Thyroid gland (tissue), 4 donors: Measurements from ENCODE around the gene NFE2L2. TPM values are rescaled to one million over a fixed set of nuclear protein-coding genes. Genes with fewer than 3 reads are reported as not detected.
"Not testable (repeated sequence)": the region's sequence is repeated elsewhere in the genome, so short reads cannot be mapped to it uniquely, and the experiment has no call there.

Experiments used
- DNase-seq, 2 donors: peaks; one replicate each; pipeline ENCODE4 v3.0.0-alpha.2; 2019
- H3K27ac ChIP-seq, 3 donors: fragments of 200-600 bp; sonication (generic); 1 replicate in 2 of 3; 2 replicates in 1 of 3; pipeline ENCODE4 v1.5.1; 2016 to 2019; ENCODE audit warnings: mild to moderate bottlenecking in 1 of 3, moderate library complexity in 1 of 3
- H3K27me3 ChIP-seq: fragments of 200-600 bp; sonication (generic); one replicate; pipeline ENCODE4 v1.5.1; 2019
- H3K36me3 ChIP-seq, 2 donors: fragments of 200-600 bp; sonication (generic); one replicate each; pipeline ENCODE4 v1.5.1; 2016 to 2019
- H3K4me1 ChIP-seq, 2 donors: fragments of 200-600 bp; sonication (generic); one replicate each; pipeline ENCODE4 v1.5.1; 2017 to 2019
- H3K4me3 ChIP-seq, 3 donors: fragments of 200-600 bp; sonication (generic); replicated peaks in 1 of 3; 1 replicate in 2 of 3; 2 replicates in 1 of 3; pipeline ENCODE4 v1.5.1; 2016; ENCODE audit warnings: mild to moderate bottlenecking in 1 of 3
- H3K9me3 ChIP-seq: fragments of 200-600 bp; sonication (generic); one replicate; pipeline ENCODE4 v1.5.1; 2017
- CTCF ChIP-seq, 6 experiments: fragments of 200-600 bp in 3 of 6; fragments of 450-650 bp in 3 of 6; sonication (generic) in 3 of 6; IDR thresholded peaks; one replicate each; pipeline ENCODE4 v1.5.1; 2016 to 2019; ENCODE audit warnings: antibody characterized with exemption in 6 of 6, mild to moderate bottlenecking in 2 of 6, inconsistent platforms in 1 of 6, moderate library complexity in 1 of 6
- POLR2A ChIP-seq, 2 donors: fragments of 450-650 bp; IDR thresholded peaks; one replicate each; pipeline ENCODE4 v1.6.1; 2017; ENCODE audit warnings: antibody characterized with exemption in 2 of 2, mild to moderate bottlenecking in 2 of 2, moderate library complexity in 1 of 2
- WGBS, 2 donors: methylation state at CpG; one replicate each; pipeline ENCODE4 v1.1.5; 2017; 5-methylcytosine and 5-hydroxymethylcytosine counted together
- intact Hi-C: fragments of 100-400 bp; cut with DNase I; formaldehyde crosslinking; loops from one replicate; pipeline ENCODE4 v1.15.1; 2023
- total RNA-seq, 4 donors: library from RNA; depleted of rRNA; stranded (reverse); fragments of >200 nt; gene quantifications; one replicate each; pipeline ENCODE4 v1.2.3, GENCODE V29; 2016

The NFE2L2 gene
- total RNA-seq, 4 donors from 2014 or later, result 139 to 157 (median 144) TPM

GRCh38 chr2:177190941-177191340 is 73.6 kb downstream of the NFE2L2 start:
- TF ChIP-seq POLR2A (IDR thresholded peaks at IDR 0.05), result no peak
- TF ChIP-seq CTCF (IDR thresholded peaks at IDR 0.05), result no peak
- H3K27ac ChIP-seq, result no peak overlapping the region
- H3K36me3 ChIP-seq, result no peaks in the 10 kb centered on the region
- no peaks in the 10 kb centered on the region for H3K4me1 ChIP-seq
- no peaks in the 10 kb centered on the region for H3K27me3 ChIP-seq
- no peak overlapping the region for H3K4me3 ChIP-seq
- DNase-seq, result no peak
- intact Hi-C loops, result no loop called here
- H3K9me3 ChIP-seq, result no peaks in the 10 kb centered on the region
- 92 to 98% methylated on average over 1 of the region's 1 CpG for WGBS, 2 donors

GRCh38 chr2:177188482-177189469 is 75.8 kb downstream of the NFE2L2 start:
- H3K4me3 ChIP-seq, result no peak overlapping the region
- H3K9me3 ChIP-seq, result no peaks in the 10 kb centered on the region
- WGBS, 2 donors, result 95 to 96% methylated on average over 7 of the region's 7 CpGs
- intact Hi-C loops, result no loop called here
- H3K4me1 ChIP-seq, result no peaks in the 10 kb centered on the region
- H3K27ac ChIP-seq, result no peak overlapping the region
- H3K27me3 ChIP-seq, result no peaks in the 10 kb centered on the region
- DNase-seq, result no peak
- TF ChIP-seq CTCF (IDR thresholded peaks at IDR 0.05), result no peak
- no peaks in the 10 kb centered on the region for H3K36me3 ChIP-seq

- intact Hi-C loops, result no loop called here
- H3K36me3 ChIP-seq, result no peaks in the 10 kb centered on the region
- no peaks in the 10 kb centered on the region for H3K27me3 ChIP-seq
- H3K27ac ChIP-seq, result no peak overlapping the region
- no peak for DNase-seq
- no peaks in the 10 kb centered on the region for H3K4me1 ChIP-seq
- 66 to 72% methylated on average over 8 of the region's 8 CpGs for WGBS, 2 donors
- no peak for TF ChIP-seq POLR2A (IDR thresholded peaks at IDR 0.05)
- TF ChIP-seq CTCF (IDR thresholded peaks at IDR 0.05), result no peak
- no peaks in the 10 kb centered on the region for H3K9me3 ChIP-seq
- no peak overlapping the region for H3K4me3 ChIP-seq
These were observed 76.8 kb downstream of the NFE2L2 start for GRCh38 chr2:177187631-177188312.

- H3K4me3 ChIP-seq, H3K27ac ChIP-seq, H3K27me3 ChIP-seq, DNase-seq, intact Hi-C loops, H3K9me3 ChIP-seq, H3K36me3 ChIP-seq, H3K4me1 ChIP-seq: not testable (repeated sequence)
- 77 to 78% methylated on average over 7 of the region's 7 CpGs for WGBS, 2 donors
These were observed 78.5 kb downstream of the NFE2L2 start for GRCh38 chr2:177186038-177186437.

- no peak for DNase-seq
- intact Hi-C loops, result no loop called here
- H3K4me3 ChIP-seq, result no peak overlapping the region
- 91 to 95% methylated on average over 1 of the region's 1 CpG for WGBS, 2 donors
- TF ChIP-seq CTCF (IDR thresholded peaks at IDR 0.05), result no peak
- no peak for TF ChIP-seq POLR2A (IDR thresholded peaks at IDR 0.05)
- H3K27ac ChIP-seq, result no peak overlapping the region
- H3K4me1 ChIP-seq, result peaks cover under 1 to 1% of the 10 kb centered on the region in 2 donors
- no peaks in the 10 kb centered on the region for H3K36me3 ChIP-seq
- H3K9me3 ChIP-seq, result no peaks in the 10 kb centered on the region
- H3K27me3 ChIP-seq, result no peaks in the 10 kb centered on the region
These were observed 79.9 kb downstream of the NFE2L2 start for GRCh38 chr2:177184606-177185005.
